Esophagus muscularis mucosa (tissue), 4 donors: Measurements from ENCODE around the gene TPK1. TPM values are rescaled to one million over a fixed set of nuclear protein-coding genes. Genes with fewer than 3 reads are reported as not detected.

Experiments used
- DNase-seq: peaks from one replicate; pipeline ENCODE4 v3.0.0-alpha.2; 2017; ENCODE audit errors: extremely low spot score
- H3K27ac ChIP-seq, 4 donors: fragments of 200-600 bp; sonication (generic); replicated peaks in 1 of 4; 1 replicate in 3 of 4; 2 replicates in 1 of 4; pipeline ENCODE4 v1.5.1; 2016 to 2019; ENCODE audit warnings: mild to moderate bottlenecking in 1 of 4
- H3K27me3 ChIP-seq, 4 donors: fragments of 200-600 bp; sonication (generic); one replicate each; pipeline versions ENCODE4 v1.5.1 to v1.6.0; 2016 to 2019
- H3K36me3 ChIP-seq, 4 donors: fragments of 200-600 bp; sonication (generic); one replicate each; pipeline ENCODE4 v1.5.1; 2016 to 2019
- H3K4me1 ChIP-seq, 4 donors: fragments of 200-600 bp; sonication (generic); one replicate each; pipeline ENCODE4 v1.5.1; 2016 to 2019
- H3K4me3 ChIP-seq, 4 donors: fragments of 200-600 bp; sonication (generic); 1 replicate in 2 of 4; 2 replicates in 2 of 4; pipeline ENCODE4 v1.5.1; 2016 to 2019; ENCODE audit warnings: mild to moderate bottlenecking in 4 of 4, moderate library complexity in 1 of 4
- H3K9me3 ChIP-seq, 4 donors: fragments of 200-600 bp; sonication (generic); 1 replicate in 3 of 4; 2 replicates in 1 of 4; pipeline ENCODE4 v1.5.1; 2016 to 2019
- EP300 ChIP-seq: sonication (generic); formaldehyde crosslinking; IDR thresholded peaks from one replicate; pipeline ENCODE4 v1.6.1; 2017; ENCODE audit warnings: antibody characterized with exemption
- POLR2A ChIP-seq: fragments of 450-650 bp; IDR thresholded peaks from one replicate; pipeline ENCODE4 v1.6.1; 2017; ENCODE audit warnings: antibody characterized with exemption, moderate library complexity, mild to moderate bottlenecking, low read depth
- POLR2AphosphoS5 ChIP-seq, 2 donors: sonication (generic); formaldehyde crosslinking; IDR thresholded peaks; one replicate each; pipeline ENCODE4 v1.6.1; 2017; ENCODE audit warnings: antibody characterized with exemption in 2 of 2
- WGBS: methylation state at CpG from one replicate; pipeline ENCODE4 v1.1.5; 2018; 5-methylcytosine and 5-hydroxymethylcytosine counted together
- intact Hi-C: fragments of 100-400 bp; cut with DNase I; formaldehyde crosslinking; loops from one replicate; pipeline ENCODE4 v1.15.1; 2023
- total RNA-seq, 4 donors: library from RNA; depleted of rRNA; stranded (reverse); fragments of >200 nt; gene quantifications; one replicate each; pipeline versions ENCODE4 v1.1.0 to v1.2.1, GENCODE V29; 2016
- TF ChIP-seq, protein P1 (sequence below), 3 experiments: fragments of 200-600 bp in 2 of 3; fragments of 450-650 bp in 1 of 3; sonication (generic) in 2 of 3; IDR thresholded peaks; one replicate each; pipeline ENCODE4 v1.5.1; 2017 to 2019; ENCODE audit warnings: antibody characterized with exemption in 3 of 3, mild to moderate bottlenecking in 2 of 3, moderate library complexity in 1 of 3

The TPK1 gene
- total RNA-seq, 4 donors from 2014 or later = 2.7 to 4.3 (median 3.4) TPM

DNA sequence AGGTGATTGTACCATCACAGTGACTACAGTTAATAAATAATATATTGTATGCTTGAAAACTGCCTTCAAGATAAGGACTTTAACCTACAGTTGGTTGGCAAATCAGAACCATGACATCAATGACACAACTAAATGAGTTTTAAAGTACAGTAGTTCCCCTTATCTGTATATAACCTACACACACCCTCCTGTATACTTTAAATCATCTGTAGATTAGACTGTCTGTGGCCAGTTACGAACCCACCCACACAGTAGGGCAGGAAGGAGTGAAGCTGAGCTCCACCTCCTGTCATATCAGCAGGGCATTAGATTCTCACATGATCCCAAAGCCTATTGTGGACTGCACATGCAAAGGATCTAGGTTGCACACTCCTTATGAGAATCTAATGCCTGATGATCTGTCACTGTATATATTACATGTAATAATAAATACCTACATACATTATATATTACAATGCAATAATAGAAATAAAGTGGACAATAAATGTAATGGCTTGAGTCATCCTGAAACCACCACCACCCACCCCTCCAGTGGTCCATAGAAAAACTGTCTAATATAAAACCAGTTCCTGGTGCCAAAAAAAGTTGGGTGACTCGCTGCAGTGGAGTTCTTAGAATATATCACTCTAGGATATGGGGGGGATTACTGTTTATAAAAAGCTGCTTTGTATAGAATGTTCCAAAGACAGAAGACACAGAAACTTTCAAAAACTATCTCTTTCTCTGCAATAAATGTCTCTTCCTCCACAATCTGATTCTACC, 5.6 kb downstream of the TPK1 start:
- peaks cover 0 to 24% (median 16%) of the 10 kb centered on the region in 4 donors for H3K4me1 ChIP-seq
- no peak for DNase-seq
- H3K27ac ChIP-seq = no peak overlapping the region
- TF ChIP-seq POLR2AphosphoS5 (IDR thresholded peaks at IDR 0.05) (no peak), EP300 (no peak), POLR2A (no peak)
- TF ChIP-seq, protein P1, sequence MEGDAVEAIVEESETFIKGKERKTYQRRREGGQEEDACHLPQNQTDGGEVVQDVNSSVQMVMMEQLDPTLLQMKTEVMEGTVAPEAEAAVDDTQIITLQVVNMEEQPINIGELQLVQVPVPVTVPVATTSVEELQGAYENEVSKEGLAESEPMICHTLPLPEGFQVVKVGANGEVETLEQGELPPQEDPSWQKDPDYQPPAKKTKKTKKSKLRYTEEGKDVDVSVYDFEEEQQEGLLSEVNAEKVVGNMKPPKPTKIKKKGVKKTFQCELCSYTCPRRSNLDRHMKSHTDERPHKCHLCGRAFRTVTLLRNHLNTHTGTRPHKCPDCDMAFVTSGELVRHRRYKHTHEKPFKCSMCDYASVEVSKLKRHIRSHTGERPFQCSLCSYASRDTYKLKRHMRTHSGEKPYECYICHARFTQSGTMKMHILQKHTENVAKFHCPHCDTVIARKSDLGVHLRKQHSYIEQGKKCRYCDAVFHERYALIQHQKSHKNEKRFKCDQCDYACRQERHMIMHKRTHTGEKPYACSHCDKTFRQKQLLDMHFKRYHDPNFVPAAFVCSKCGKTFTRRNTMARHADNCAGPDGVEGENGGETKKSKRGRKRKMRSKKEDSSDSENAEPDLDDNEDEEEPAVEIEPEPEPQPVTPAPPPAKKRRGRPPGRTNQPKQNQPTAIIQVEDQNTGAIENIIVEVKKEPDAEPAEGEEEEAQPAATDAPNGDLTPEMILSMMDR (IDR thresholded peaks at IDR 0.05) = no peak
- H3K27me3 ChIP-seq = no peaks in the 10 kb centered on the region
- intact Hi-C loops = loop anchor here (10.0 kb wide), 1 partner anchor 95 kb away; no protein-coding TSS in a partner anchor
- H3K9me3 ChIP-seq = no peaks in the 10 kb centered on the region
- no peak overlapping the region for H3K4me3 ChIP-seq
- H3K36me3 ChIP-seq = no peaks in the 10 kb centered on the region
- WGBS = 77% methylated on average over 2 of the region's 2 CpGs

DNA sequence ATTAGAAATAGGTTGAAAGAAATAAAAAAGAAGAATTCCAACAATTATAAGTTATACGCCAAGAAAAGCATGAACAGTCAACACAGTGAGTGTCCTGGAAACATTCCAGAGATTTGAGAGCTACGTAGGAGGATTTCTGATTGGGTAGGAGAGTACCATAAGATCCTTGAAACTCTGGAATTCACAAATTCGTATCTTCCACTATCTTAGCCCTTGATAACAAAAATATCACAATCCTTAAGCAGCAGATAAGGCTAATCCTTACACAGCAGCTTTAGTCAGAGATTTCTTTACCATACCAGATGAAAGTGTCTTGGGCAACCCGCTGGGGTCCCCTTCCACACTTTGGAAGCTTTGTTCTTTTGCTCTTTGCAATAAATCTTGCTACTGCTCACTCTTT, 8.2 kb downstream of the TPK1 start:
- DNase-seq = no peak
- H3K4me3 ChIP-seq = no peak overlapping the region
- intact Hi-C loops = no loop called here
- peaks cover 0 to 24% (median 14%) of the 10 kb centered on the region in 4 donors for H3K4me1 ChIP-seq
- TF ChIP-seq POLR2A (no peak), POLR2AphosphoS5 (IDR thresholded peaks at IDR 0.05) (no peak), EP300 (no peak)
- TF ChIP-seq, protein P1 (IDR thresholded peaks at IDR 0.05) = no peak
- H3K27ac ChIP-seq = no peak overlapping the region
- no peaks in the 10 kb centered on the region for H3K27me3 ChIP-seq
- H3K36me3 ChIP-seq = no peaks in the 10 kb centered on the region
- WGBS = 63% methylated on average over 4 of the region's 4 CpGs
- no peaks in the 10 kb centered on the region for H3K9me3 ChIP-seq

DNA sequence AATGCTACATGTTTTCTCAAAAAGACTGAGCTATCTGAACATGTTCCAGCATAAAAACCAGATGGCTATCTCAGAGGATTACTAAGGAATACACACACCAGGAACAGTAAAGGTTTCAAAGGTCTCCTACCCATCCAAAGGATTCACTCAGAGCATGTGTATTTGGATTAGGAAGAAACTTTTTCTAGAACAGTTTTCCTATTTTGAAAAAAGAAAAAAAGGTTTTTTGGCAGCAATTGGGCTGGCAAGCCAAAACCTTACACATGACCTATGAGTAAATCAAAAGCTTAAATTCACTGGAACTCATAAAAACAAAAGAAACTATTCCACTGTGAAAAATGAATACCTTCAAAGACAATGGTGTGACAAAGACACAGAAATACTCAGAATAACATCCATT, 9.6 kb downstream of the TPK1 start:
- H3K4me3 ChIP-seq = no peak overlapping the region
- H3K36me3 ChIP-seq = no peaks in the 10 kb centered on the region
- no peak overlapping the region for H3K27ac ChIP-seq
- TF ChIP-seq EP300 (no peak), POLR2A (no peak), POLR2AphosphoS5 (IDR thresholded peaks at IDR 0.05) (no peak)
- TF ChIP-seq, protein P1 (IDR thresholded peaks at IDR 0.05) = no peak
- no peak for DNase-seq
- intact Hi-C loops = no loop called here
- H3K27me3 ChIP-seq = no peaks in the 10 kb centered on the region
- peaks cover 0 to 24% (median 14%) of the 10 kb centered on the region in 4 donors for H3K4me1 ChIP-seq
- no peaks in the 10 kb centered on the region for H3K9me3 ChIP-seq

DNA sequence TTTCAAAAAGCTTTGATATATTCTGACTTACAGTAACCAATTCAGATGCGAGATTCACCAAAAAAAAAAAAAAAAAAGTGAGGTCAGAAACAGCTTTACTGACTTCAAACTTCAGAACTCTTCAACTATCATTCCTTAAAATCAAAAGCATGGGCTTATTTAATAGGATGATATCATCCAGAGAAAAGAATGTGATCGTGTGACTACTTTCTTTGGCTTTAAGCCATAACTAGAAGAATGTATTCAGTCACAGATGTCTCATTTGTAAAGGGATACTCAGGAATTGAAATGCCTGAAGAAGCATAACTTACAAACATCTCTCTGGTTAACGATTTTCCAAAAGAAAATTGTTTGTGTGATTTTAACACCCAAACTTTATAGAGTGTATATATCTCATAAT, 11.5 kb downstream of the TPK1 start:
- DNase-seq = no peak
- Histone ChIP-seq H3K27me3 (no peaks in the 10 kb centered on the region), H3K4me1 (peaks cover 0 to 24% (median 14%) of the 10 kb centered on the region in 4 donors), H3K27ac (no peak overlapping the region), H3K4me3 (no peak overlapping the region), H3K36me3 (no peaks in the 10 kb centered on the region), H3K9me3 (no peaks in the 10 kb centered on the region)
- TF ChIP-seq EP300 (no peak), POLR2AphosphoS5 (IDR thresholded peaks at IDR 0.05) (no peak), POLR2A (no peak)
- TF ChIP-seq, protein P1 (IDR thresholded peaks at IDR 0.05) = no peak
- 41% methylated on average over 3 of the region's 3 CpGs for WGBS
- intact Hi-C loops = no loop called here
